HEK293 (cell line): Measurements from ENCODE around the gene KNOP1.

Experiments
- ATF2 ChIP-seq: fragments of 450-650 bp; formaldehyde crosslinking; IDR thresholded peaks from 2 replicates; pipeline ENCODE4 v1.5.1; 2016; ENCODE audit warnings: missing biosample characterization, missing genetic modification characterization, low read depth
- BCL6B ChIP-seq: fragments of 450-650 bp; formaldehyde crosslinking; IDR thresholded peaks from 2 replicates; pipeline ENCODE4 v1.5.1; 2017; ENCODE audit warnings: missing biosample characterization, missing genetic modification characterization
- CTCF ChIP-seq: fragments of 450-650 bp; formaldehyde crosslinking; IDR thresholded peaks from 2 replicates; pipeline ENCODE4 v1.5.1; 2016; ENCODE audit warnings: missing biosample characterization, missing genetic modification characterization
- REST ChIP-seq: fragments of 450-650 bp; formaldehyde crosslinking; IDR thresholded peaks from 2 replicates; pipeline ENCODE4 v1.5.1; 2016; ENCODE audit warnings: missing biosample characterization, missing genetic modification characterization
- SP2 ChIP-seq: fragments of 450-650 bp; formaldehyde crosslinking; IDR thresholded peaks from 2 replicates; pipeline ENCODE4 v1.5.1; 2016; ENCODE audit warnings: missing biosample characterization, missing genetic modification characterization
- ZEB2 ChIP-seq: fragments of 450-650 bp; formaldehyde crosslinking; IDR thresholded peaks from 2 replicates; pipeline ENCODE4 v1.5.1; 2016; ENCODE audit warnings: missing biosample characterization, missing genetic modification characterization
- ZNF311 ChIP-seq: fragments of 450-650 bp; formaldehyde crosslinking; IDR thresholded peaks from 2 replicates; pipeline ENCODE4 v1.5.1; 2017; ENCODE audit warnings: missing biosample characterization, missing genetic modification characterization, borderline replicate concordance
- ZNF394 ChIP-seq: fragments of 450-650 bp; formaldehyde crosslinking; IDR thresholded peaks from 2 replicates; pipeline ENCODE4 v1.5.1; 2016; ENCODE audit warnings: missing biosample characterization, missing genetic modification characterization, mild to moderate bottlenecking, moderate library complexity, borderline replicate concordance

GRCh38 chr16:19713697-19714096 is 4.3 kb downstream of the KNOP1 start:
- TF ChIP-seq CTCF (tag by site-specific recombination): no peak
- no peak for TF ChIP-seq BCL6B
- TF ChIP-seq ZNF394 (tag by site-specific recombination): no peak
- no peak for TF ChIP-seq ATF2 (tag by site-specific recombination)
- TF ChIP-seq ZEB2 (tag by site-specific recombination): no peak
- TF ChIP-seq REST (tag by site-specific recombination): no peak
- no peak for TF ChIP-seq ZNF311
- no peak for TF ChIP-seq SP2
